ENCODE data around the gene ITGAE. TPM values are rescaled to one million over a fixed set of nuclear protein-coding genes. Genes with fewer than 3 reads are reported as not detected.

Gene ITGAE
- total and polyA plus RNA-seq, 7 donors = 25.2 to 51.8 (median 42.9) TPM

DNA sequence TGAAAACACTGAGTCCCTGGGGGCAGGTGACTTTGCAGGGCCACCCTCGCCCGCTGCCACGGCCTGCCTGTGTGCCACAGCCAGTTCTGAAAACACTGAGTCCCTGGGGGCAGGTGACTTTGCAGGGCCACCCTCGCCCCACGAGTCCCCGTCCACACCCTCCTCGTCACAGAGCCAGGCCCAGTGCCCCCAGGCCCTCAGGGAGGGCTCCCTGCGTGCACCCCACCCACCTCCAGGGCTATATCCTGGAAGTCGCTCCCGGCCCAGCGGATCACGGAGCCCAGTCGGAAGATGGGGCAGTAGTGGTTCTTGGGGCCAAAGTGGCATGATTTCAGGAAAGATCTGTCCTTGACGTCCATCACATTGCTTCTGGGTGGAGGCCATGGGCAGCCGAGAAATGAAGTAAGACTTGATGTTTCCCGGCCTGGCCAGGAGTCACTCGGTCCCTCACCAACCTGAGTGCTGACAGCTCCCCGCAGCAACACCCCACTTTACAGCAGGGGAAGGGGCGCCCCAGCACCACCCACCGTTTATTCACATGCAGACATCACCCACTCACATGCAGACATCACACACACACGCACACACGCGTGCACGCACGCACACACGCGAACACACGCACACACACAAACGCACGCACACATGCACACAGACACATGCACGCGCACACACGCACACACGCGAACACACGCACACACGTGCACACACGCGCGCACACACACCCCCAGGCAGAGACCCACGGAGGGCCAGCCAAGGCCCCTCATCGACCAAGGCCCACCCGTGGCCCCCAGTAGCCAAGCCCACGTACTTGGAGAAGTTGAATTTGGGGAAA, 111.5 kb downstream of the ITGAE start:
- WGBS, 2 donors = 79 to 87% methylated on average over 44 of the region's 44 CpGs
- H3K4me1 ChIP-seq = no peaks in the 10 kb centered on the region
- intact Hi-C loops (cut with DNase I) = no loop called here
- H3K27ac ChIP-seq = no peak overlapping the region
- H3K9me3 ChIP-seq = no peaks in the 10 kb centered on the region
- H3K36me3 ChIP-seq = no peaks in the 10 kb centered on the region
- TF ChIP-seq POLR2A (IDR thresholded peaks at IDR 0.05) (no peak), EP300 (IDR thresholded peaks at IDR 0.05) (no peak)
- DNase-seq = no peak
- no peak overlapping the region for H3K4me3 ChIP-seq
- H3K27me3 ChIP-seq = peaks cover 8 to 65% (median 53%) of the 10 kb centered on the region in 3 donors

DNA sequence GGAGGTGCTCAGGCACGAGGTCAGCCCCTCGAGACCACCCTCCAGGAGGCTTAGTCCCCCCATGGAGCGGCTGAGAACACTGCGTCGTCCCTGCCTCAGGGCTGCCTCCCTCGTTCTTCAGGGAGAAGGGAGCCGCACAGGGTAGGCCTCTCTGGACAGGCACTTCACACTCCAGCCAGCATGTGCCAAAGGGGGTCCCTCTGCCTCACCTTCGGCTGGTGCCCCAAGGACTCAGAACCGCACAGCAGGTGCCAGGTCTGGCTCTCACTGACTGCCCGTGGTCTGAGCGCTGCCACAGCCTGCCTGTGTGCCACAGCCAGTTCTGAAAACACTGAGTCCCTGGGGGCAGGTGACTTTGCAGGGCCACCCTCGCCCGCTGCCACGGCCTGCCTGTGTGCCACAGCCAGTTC, 112.1 kb downstream of the ITGAE start:
- H3K4me3 ChIP-seq = no peak overlapping the region
- H3K27ac ChIP-seq = no peak overlapping the region
- 77 to 81% methylated on average over 14 of the region's 14 CpGs for WGBS, 2 donors
- H3K27me3 ChIP-seq = peaks cover 11 to 65% (median 59%) of the 10 kb centered on the region in 3 donors
- H3K4me1 ChIP-seq = no peaks in the 10 kb centered on the region
- H3K36me3 ChIP-seq = no peaks in the 10 kb centered on the region
- no peaks in the 10 kb centered on the region for H3K9me3 ChIP-seq
- intact Hi-C loops (cut with DNase I) = no loop called here
- TF ChIP-seq EP300 (IDR thresholded peaks at IDR 0.05) (no peak), POLR2A (IDR thresholded peaks at IDR 0.05) (no peak), POLR2AphosphoS5 (IDR thresholded peaks at IDR 0.05) (no peak)
- TF ChIP-seq, protein P1, sequence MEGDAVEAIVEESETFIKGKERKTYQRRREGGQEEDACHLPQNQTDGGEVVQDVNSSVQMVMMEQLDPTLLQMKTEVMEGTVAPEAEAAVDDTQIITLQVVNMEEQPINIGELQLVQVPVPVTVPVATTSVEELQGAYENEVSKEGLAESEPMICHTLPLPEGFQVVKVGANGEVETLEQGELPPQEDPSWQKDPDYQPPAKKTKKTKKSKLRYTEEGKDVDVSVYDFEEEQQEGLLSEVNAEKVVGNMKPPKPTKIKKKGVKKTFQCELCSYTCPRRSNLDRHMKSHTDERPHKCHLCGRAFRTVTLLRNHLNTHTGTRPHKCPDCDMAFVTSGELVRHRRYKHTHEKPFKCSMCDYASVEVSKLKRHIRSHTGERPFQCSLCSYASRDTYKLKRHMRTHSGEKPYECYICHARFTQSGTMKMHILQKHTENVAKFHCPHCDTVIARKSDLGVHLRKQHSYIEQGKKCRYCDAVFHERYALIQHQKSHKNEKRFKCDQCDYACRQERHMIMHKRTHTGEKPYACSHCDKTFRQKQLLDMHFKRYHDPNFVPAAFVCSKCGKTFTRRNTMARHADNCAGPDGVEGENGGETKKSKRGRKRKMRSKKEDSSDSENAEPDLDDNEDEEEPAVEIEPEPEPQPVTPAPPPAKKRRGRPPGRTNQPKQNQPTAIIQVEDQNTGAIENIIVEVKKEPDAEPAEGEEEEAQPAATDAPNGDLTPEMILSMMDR (IDR thresholded peaks at IDR 0.05) = no peak
- no peak for DNase-seq

DNA sequence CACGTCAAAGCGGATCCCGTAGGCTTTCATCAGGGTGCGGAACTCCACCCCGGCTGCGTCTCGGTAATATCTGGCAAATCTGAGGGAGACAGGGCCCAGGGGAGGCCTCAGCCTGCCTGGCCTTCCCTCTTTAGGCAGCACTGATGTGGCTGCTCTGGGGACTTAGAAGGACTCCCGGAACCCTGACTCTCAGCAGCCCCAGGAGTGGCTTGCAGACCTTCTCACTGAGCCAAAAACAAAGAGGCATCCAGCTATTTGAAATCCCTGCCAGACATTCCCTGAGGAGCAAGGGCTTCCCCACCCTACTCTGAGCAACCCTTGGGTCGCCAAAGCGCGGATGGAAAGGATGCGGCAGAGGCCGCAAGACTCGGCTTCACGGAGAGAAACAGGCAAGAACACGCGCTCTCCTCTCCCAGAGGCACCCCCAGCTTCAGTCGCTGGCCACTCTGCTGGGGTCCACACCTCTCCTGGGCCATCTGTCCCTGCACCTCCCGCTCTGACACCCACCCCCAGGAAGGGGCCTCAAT, 112.9 kb downstream of the ITGAE start:
- H3K36me3 ChIP-seq = no peaks in the 10 kb centered on the region
- TF ChIP-seq EP300 (IDR thresholded peaks at IDR 0.05) (no peak), POLR2A (IDR thresholded peaks at IDR 0.05) (no peak), POLR2AphosphoS5 (IDR thresholded peaks at IDR 0.05) (no peak)
- TF ChIP-seq, protein P1 (IDR thresholded peaks at IDR 0.05) = no peak
- H3K4me1 ChIP-seq = no peaks in the 10 kb centered on the region
- H3K27ac ChIP-seq = no peak overlapping the region
- peaks cover 11 to 65% (median 55%) of the 10 kb centered on the region in 3 donors for H3K27me3 ChIP-seq
- no peaks in the 10 kb centered on the region for H3K9me3 ChIP-seq
- 43 to 58% methylated on average over 19 of the region's 19 CpGs for WGBS, 2 donors
- H3K4me3 ChIP-seq = no peak overlapping the region
- intact Hi-C loops (cut with DNase I) = no loop called here
- no peak for DNase-seq

DNA sequence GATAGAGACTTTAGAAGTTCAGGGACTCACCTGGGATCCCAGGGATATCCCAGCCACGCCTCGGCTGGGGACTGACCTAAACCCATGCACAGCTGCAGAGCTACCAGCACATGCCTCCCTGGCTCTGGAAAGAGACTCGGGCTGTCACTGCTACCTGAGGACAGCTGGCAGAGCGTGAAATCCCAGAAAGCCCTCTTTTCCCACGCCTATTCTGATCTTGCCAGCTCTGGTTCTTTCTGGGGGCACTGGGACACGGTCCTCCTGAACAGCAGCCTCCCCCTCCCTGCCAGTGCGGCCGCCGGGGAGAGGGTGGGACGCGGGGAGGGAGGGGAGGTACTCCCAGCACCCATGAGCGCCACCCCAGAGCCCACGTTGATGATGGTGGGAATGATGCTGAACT, 115.8 kb downstream of the ITGAE start:
- Histone ChIP-seq H3K9me3 (no peaks in the 10 kb centered on the region), H3K4me1 (no peaks in the 10 kb centered on the region), H3K27ac (no peak overlapping the region), H3K36me3 (no peaks in the 10 kb centered on the region), H3K4me3 (no peak overlapping the region), H3K27me3 (peaks cover 7 to 59% (median 30%) of the 10 kb centered on the region in 3 donors)
- DNase-seq = no peak
- intact Hi-C loops (cut with DNase I) = no loop called here
- WGBS, 2 donors = 16 to 45% methylated on average over 13 of the region's 13 CpGs
- TF ChIP-seq POLR2A (IDR thresholded peaks at IDR 0.05) = no peak
- no peak for TF ChIP-seq POLR2AphosphoS5 (IDR thresholded peaks at IDR 0.05)
- TF ChIP-seq, protein P1 (IDR thresholded peaks at IDR 0.05) = no peak
- no peak for TF ChIP-seq EP300 (IDR thresholded peaks at IDR 0.05)

DNA sequence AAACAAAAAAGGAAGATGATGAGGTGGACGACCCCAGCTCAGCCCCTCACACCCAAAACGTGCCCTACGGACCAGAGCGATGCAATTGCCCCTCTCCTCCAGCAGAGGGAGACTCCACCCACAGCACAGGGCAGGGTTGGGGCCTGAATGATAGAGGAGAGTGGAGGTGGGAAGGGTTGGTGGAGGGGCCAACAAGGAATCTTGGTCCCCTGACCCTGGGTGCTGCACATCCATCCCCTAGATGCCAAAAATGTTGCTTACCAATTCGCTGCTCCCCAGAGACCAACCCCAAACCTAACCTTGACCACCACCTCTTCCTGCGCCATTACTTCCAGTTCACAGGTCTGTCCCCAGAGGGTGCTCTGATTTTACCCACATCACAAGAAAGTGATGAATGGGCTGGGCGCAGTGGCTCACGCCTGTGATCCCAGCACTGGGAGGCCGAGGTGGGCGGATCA, 117.9 kb downstream of the ITGAE start:
- DNase-seq = no peak
- H3K27ac ChIP-seq = no peak overlapping the region
- intact Hi-C loops (cut with DNase I) = no loop called here
- TF ChIP-seq, protein P1 (IDR thresholded peaks at IDR 0.05) = peak in 3 of 4 experiments; percentile 50 to 77 (median 63)
- no peak for TF ChIP-seq POLR2A (IDR thresholded peaks at IDR 0.05)
- no peaks in the 10 kb centered on the region for H3K9me3 ChIP-seq
- 27 to 30% methylated on average over 10 of the region's 10 CpGs for WGBS, 2 donors
- H3K36me3 ChIP-seq = no peaks in the 10 kb centered on the region
- H3K4me1 ChIP-seq = no peaks in the 10 kb centered on the region
- H3K4me3 ChIP-seq = no peak overlapping the region
- H3K27me3 ChIP-seq = peaks cover 3 to 50% (median 16%) of the 10 kb centered on the region in 3 donors

Data from sigmoid colon (tissue), 7 donors.